Ascending aorta (tissue), 2 donors: ENCODE data around the gene NNT. TPM values are rescaled to one million over a fixed set of nuclear protein-coding genes. Genes with fewer than 3 reads are reported as not detected.

Experiments used
- DNase-seq, 2 donors: peaks; one replicate each; pipeline ENCODE4 v3.0.0-alpha.2; 2019; ENCODE audit warnings: low spot score in 2 of 2
- H3K27ac ChIP-seq, 2 donors: fragments of 200-600 bp; sonication (generic); one replicate each; pipeline ENCODE4 v1.5.1; 2016 to 2017; ENCODE audit warnings: mild to moderate bottlenecking in 1 of 2
- H3K27me3 ChIP-seq: fragments of 200-600 bp; sonication (generic); one replicate; pipeline ENCODE4 v1.5.1; 2017
- H3K36me3 ChIP-seq, 2 donors: fragments of 200-600 bp; sonication (generic); one replicate each; pipeline ENCODE4 v1.5.1; 2016
- H3K4me1 ChIP-seq, 2 donors: fragments of 200-600 bp; sonication (generic); one replicate each; pipeline ENCODE4 v1.5.1; 2016 to 2017; ENCODE audit warnings: mild to moderate bottlenecking in 1 of 2
- H3K4me3 ChIP-seq, 2 donors: fragments of 200-600 bp; sonication (generic); one replicate each; pipeline ENCODE4 v1.5.1; 2016 to 2017; ENCODE audit warnings: mild to moderate bottlenecking in 1 of 2
- H3K9me3 ChIP-seq, 2 donors: fragments of 200-600 bp; sonication (generic); one replicate each; pipeline ENCODE4 v1.5.1; 2016
- CTCF ChIP-seq, 3 experiments: fragments of 200-600 bp in 2 of 3; fragments of 450-650 bp in 1 of 3; sonication (generic) in 2 of 3; IDR thresholded peaks; one replicate each; pipeline ENCODE4 v1.5.1; 2016 to 2019; ENCODE audit warnings: antibody characterized with exemption in 3 of 3, mild to moderate bottlenecking in 1 of 3, moderate library complexity in 1 of 3
- intact Hi-C: fragments of 100-400 bp; cut with DNase I; formaldehyde crosslinking; loops from one replicate; pipeline ENCODE4 v1.15.1; 2023
- total RNA-seq: library from RNA; depleted of rRNA; stranded (reverse); fragments of >200 nt; gene quantifications from one replicate; pipeline ENCODE4 v1.1.0, GENCODE V29; 2016

The NNT gene
- total RNA-seq, 1 donor from 2014 or later: 13.3 TPM

- peak in 1 of 2 donors; percentile 66 for DNase-seq
- peak; percentile 31 to 74 (median 70) for TF ChIP-seq CTCF (IDR thresholded peaks at IDR 0.05)
- Histone ChIP-seq H3K27ac (peak overlapping the region in 1 of 2 donors; percentile 40), H3K4me3 (no peak overlapping the region), H3K27me3 (no peaks in the 10 kb centered on the region), H3K9me3 (no peaks in the 10 kb centered on the region), H3K36me3 (peaks cover 0 to 8% of the 10 kb centered on the region in 2 donors), H3K4me1 (peaks cover 0 to 17% of the 10 kb centered on the region in 2 donors)
- intact Hi-C loops: loop anchor here (10.0 kb wide), 2 partner anchors 53 to 703 kb away; no protein-coding TSS in a partner anchor
Observed at GRCh38 chr5:43631182-43631910, 28.4 kb downstream of the NNT start.

GRCh38 chr5:43634621-43635020 lies 31.6 kb downstream of the NNT start:
- DNase-seq: no peak
- Histone ChIP-seq H3K27me3 (no peaks in the 10 kb centered on the region), H3K27ac (peak overlapping the region; percentile 18 to 77), H3K4me1 (peaks cover 0 to 42% of the 10 kb centered on the region in 2 donors), H3K36me3 (no peaks in the 10 kb centered on the region), H3K9me3 (no peaks in the 10 kb centered on the region), H3K4me3 (no peak overlapping the region)
- intact Hi-C loops: loop anchor here (10.0 kb wide), 2 partner anchors 50 to 700 kb away; no protein-coding TSS in a partner anchor
- TF ChIP-seq CTCF (IDR thresholded peaks at IDR 0.05): no peak

- peak overlapping the region; percentile 18 to 77 for H3K27ac ChIP-seq
- intact Hi-C loops: loop anchor here (10.0 kb wide), 2 partner anchors 49 to 699 kb away; no protein-coding TSS in a partner anchor
- peak overlapping the region in 1 of 2 donors; percentile 8 for H3K4me3 ChIP-seq
- DNase-seq: no peak
- H3K27me3 ChIP-seq: no peaks in the 10 kb centered on the region
- H3K4me1 ChIP-seq: peaks cover 0 to 48% of the 10 kb centered on the region in 2 donors
- no peaks in the 10 kb centered on the region for H3K9me3 ChIP-seq
- no peaks in the 10 kb centered on the region for H3K36me3 ChIP-seq
- TF ChIP-seq CTCF (IDR thresholded peaks at IDR 0.05): no peak
Observed at GRCh38 chr5:43635374-43635773, 32.4 kb downstream of the NNT start.

GRCh38 chr5:43636076-43636475 lies 33.1 kb downstream of the NNT start:
- intact Hi-C loops: loop anchor here (10.0 kb wide), 2 partner anchors 49 to 699 kb away; no protein-coding TSS in a partner anchor
- Histone ChIP-seq H3K36me3 (no peaks in the 10 kb centered on the region), H3K4me1 (peaks cover 0 to 48% of the 10 kb centered on the region in 2 donors), H3K4me3 (no peak overlapping the region), H3K9me3 (no peaks in the 10 kb centered on the region), H3K27me3 (no peaks in the 10 kb centered on the region), H3K27ac (peak overlapping the region; percentile 18 to 77)
- DNase-seq: no peak
- TF ChIP-seq CTCF (IDR thresholded peaks at IDR 0.05): no peak

- H3K27ac ChIP-seq: peak overlapping the region; percentile 33 to 77
- no peak overlapping the region for H3K4me3 ChIP-seq
- H3K27me3 ChIP-seq: no peaks in the 10 kb centered on the region
- intact Hi-C loops: loop anchor here (10.0 kb wide), 2 partner anchors 47 to 697 kb away; no protein-coding TSS in a partner anchor
- no peaks in the 10 kb centered on the region for H3K9me3 ChIP-seq
- no peak for DNase-seq
- H3K4me1 ChIP-seq: peaks cover 0 to 51% of the 10 kb centered on the region in 2 donors
- H3K36me3 ChIP-seq: no peaks in the 10 kb centered on the region
- TF ChIP-seq CTCF (IDR thresholded peaks at IDR 0.05): no peak
Observed at GRCh38 chr5:43637416-43637815, 34.4 kb downstream of the NNT start.
